GM19438 (cell line): ENCODE results near the gene OR1N1.
"Not testable (repeated sequence)": the region's sequence is repeated elsewhere in the genome, so short reads cannot be mapped to it uniquely, and the experiment has no call there.

ENCODE experiments used
- ATAC-seq: cut with Tn5 transposase; IDR thresholded peaks from one replicate; pipeline ENCODE4 v1.9.1; 2021; ENCODE audit warnings: low read depth; ENCODE audit not compliant: unreplicated experiment

OR1N1 gene, protein sequence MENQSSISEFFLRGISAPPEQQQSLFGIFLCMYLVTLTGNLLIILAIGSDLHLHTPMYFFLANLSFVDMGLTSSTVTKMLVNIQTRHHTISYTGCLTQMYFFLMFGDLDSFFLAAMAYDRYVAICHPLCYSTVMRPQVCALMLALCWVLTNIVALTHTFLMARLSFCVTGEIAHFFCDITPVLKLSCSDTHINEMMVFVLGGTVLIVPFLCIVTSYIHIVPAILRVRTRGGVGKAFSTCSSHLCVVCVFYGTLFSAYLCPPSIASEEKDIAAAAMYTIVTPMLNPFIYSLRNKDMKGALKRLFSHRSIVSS

GRCh38 chr9:122527193-122527592, at the start of gene OR1N1:
TSS of gene OR1N1 (minus strand) at chr9:122527293. CDS start at chr9:122527293, 0 bp downstream.
- ATAC-seq, result no peak

DNA sequence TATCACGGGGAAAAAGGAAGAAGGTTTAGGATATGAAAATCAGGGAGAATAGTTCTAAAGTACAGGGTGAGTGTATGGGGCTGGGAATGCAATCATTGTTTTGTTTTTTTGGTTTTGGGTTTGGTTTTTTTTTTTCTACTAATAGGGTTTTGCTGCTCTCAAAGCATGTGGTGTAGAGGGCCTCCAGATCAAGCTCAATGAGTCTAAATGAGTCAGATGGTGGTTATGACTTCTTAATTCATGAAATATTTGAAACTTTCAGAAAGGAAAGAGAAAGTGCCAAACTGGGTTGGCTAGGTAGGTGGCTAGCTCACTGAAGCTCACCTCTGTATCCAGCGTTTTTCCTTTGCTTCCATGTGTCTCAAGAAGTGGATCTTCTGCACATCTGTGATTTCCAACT, 45.4 kb upstream of the OR1N1 start:
- ATAC-seq, result no peak

- ATAC-seq, result no peak
These were observed 40.8 kb upstream of the OR1N1 start for GRCh38 chr9:122567901-122568300.

DNA sequence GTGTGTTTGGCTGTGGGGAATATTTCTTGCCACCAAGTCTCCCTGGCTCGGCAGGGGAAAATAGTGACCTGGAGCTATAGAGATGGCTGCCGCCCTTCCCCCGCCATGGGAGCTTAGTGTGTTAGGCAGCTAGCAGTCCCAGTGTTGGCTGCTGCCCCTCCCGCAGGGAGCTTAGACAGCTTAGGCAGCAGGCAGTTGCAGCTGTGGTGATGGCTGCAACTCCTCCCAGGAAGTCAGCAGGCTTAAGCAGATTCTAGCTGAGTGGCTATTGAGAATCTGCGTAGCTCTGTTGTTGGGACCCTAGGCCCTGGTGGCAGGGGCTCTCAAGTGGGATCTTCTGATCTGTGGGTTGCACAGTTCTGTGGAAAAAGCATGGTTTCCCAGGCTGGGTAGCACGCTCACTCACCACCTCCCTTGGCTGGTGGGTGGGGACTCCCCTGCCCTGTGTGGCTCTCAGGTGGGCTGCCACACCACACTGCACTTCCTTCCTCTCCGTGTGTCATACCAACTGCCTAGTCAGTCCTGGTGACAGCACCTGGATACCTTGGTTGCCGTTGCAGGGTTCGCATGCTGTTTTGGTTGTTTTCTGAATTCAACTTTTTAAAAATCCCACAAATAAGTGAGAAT, 35.2 kb upstream of the OR1N1 start:
- ATAC-seq, result no peak

GRCh38 chr9:122561446-122561845, 34.4 kb upstream of the OR1N1 start:
- ATAC-seq, result no peak

DNA sequence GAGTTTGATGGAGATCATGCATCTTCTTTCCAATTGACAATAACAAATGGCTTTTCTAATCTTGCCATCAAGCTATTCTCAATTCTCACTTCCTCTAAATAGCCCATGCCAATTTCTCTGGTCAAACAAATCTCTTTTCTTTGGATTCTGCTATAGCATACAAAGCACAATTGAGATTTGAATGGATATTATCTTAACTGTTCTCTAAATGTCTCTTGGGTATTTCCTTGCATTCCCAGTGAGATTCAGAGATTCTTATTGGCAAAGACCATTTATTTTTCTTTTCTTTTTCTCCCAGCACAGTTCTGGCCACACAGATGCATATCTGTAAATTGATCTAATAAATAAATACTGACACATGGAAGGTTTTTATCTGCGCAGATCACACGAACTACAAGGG, 25.7 kb upstream of the OR1N1 start, which contains the start of gene OR1N2:
Gene OR1N2, plus strand, starts transcription at position 301 of the 400 bp plus-strand sequence. CDS start 100 bp downstream, outside the sequence.
- ATAC-seq, result no peak

DNA sequence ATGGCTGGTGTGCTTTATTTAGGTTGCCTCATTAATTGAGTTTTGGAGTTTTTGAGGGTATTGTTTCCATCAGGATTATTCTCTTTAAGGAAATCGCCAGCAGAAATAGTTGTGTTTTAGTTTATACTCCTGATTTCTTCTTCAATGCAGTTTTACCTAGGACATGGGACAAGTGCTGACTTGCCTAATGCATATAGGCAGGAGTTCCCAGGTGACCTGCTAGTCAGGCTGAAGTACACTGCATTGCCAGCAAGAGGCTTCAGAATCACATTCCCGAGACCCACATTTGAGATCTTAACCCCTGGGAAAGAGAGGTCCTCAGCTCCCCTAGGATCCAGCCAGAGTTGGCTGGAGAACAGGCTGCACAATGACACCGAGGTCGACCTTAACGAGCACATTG, 24.3 kb upstream of the OR1N1 start:
- no peak for ATAC-seq

GRCh38 chr9:122546196-122546595, 19.1 kb upstream of the OR1N1 start:
- no peak for ATAC-seq

DNA sequence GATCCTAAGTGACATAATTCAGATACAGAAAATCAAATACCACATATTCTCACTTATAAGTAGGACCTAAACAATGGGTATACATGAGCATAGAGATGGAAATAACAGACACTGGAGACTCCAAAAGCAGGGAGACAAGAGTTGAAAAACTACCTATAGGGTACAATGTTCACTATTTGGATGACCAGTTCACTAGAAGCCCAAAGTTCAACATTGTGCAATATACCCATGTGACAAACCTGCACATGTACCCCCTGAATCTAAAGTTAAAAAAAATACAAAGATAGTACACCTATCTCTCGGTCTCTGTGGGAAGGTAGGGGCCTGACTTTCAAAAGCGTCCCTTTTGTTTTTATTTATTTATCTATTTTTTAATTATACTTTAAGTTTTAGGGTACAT, 11.7 kb upstream of the OR1N1 start:
- ATAC-seq, result no peak

DNA sequence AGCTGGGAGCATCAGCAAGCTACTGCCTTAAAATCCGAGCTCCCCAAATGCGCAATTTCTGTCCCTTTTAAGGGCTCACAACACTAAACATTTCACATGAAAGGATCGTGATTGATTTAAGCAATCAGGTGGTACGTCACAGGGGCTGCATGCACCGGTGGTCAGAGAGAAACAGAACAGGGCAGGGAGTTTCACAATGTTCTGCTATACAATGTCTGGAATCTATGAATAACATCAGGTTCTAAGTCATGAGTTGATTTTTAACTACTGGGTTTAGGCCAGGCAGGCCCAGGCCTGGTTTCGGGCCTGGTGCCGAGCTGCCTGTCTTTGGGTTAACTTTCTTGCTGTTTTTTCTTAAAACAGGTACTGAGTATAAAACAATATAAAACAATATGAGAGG, 10.0 kb upstream of the OR1N1 start:
- not testable (repeated sequence) for ATAC-seq

DNA sequence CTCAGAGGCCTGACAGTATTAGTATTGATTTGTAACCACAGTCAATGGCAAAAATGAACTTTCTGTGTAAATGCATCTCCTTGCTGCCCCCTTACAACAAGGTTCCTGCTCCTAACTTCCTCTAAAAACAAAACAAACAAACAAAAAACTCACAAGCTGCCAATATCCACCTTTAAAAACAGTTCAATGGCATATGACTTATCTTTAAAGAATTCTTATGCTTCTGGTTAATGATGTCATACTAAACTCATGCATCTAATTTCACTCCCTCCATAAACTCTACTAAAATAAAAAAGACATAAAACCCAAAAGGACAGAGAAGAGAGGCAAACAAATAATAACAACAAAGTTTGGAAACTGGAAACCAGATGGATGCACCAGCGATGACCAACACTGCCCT, 9.0 kb upstream of the OR1N1 start:
- ATAC-seq, result no peak

GRCh38 chr9:122531157-122531556, 4.1 kb upstream of the OR1N1 start:
- not testable (repeated sequence) for ATAC-seq

DNA sequence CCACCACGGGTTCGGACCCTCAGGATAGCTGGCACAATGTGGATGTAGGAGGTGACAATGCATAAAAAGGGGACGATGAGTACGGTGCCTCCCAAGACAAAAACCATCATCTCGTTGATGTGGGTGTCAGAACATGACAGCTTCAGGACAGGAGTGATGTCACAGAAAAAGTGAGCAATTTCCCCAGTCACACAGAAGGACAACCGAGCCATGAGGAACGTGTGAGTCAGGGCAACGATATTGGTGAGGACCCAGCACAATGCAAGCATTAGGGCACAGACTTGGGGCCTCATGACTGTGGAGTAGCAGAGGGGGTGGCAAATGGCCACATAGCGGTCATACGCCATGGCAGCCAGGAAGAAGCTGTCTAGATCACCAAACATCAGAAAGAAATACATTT, 491 bp downstream of the OR1N1 start:
- ATAC-seq, result no peak

DNA sequence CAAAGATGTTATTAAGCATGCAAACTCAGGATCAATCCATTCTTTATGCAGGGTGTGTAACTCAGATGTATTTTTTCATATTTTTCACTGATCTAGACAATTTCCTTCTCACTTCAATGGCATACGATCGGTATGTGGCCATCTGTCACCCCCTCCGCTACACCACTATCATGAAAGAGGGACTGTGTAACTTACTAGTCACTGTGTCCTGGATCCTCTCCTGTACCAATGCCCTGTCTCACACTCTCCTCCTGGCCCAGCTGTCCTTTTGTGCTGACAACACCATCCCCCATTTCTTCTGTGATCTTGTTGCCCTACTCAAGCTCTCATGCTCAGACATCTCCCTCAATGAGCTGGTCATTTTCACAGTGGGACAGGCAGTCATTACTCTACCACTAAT, 7.7 kb downstream of the OR1N1 start:
- no peak for ATAC-seq

- no peak for ATAC-seq
These were observed 8.3 kb downstream of the OR1N1 start, which contains the start of gene OR1J4 for GRCh38 chr9:122518841-122519240. TSS of gene OR1J4 (plus strand) at chr9:122519141. CDS start at chr9:122519141, 0 bp downstream.

- ATAC-seq, result no peak
These were observed 8.9 kb downstream of the OR1N1 start for GRCh38 chr9:122518226-122518625.

DNA sequence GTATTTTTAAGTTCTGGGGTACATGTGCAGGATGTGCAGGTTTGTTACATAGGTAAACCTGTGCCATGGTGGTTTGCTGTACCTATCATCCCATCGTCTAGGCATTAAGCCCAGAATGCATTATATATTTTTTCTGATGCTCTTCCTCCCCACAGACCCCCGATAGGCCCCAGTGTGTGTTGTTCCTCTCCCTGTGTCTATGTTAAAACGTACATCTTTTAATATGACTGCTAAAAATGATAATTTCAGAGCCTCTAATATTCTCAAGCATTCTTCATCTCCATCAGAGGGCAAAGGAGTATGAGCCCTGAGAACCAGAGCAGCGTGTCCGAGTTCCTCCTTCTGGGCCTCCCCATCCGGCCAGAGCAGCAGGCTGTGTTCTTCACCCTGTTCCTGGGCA, 16.6 kb downstream of the OR1N1 start, which contains the start of gene OR1J2:
Gene OR1J2, plus strand, starts transcription at position 301 of the 400 bp plus-strand sequence. Its CDS starts 0 bp downstream, at position 301.
- no peak for ATAC-seq

- ATAC-seq, result no peak
These were observed 20.1 kb downstream of the OR1N1 start for GRCh38 chr9:122506964-122507363.

GRCh38 chr9:122498883-122499288, 28.2 kb downstream of the OR1N1 start:
- ATAC-seq, result no peak

- ATAC-seq, result no peak
These were observed 48.0 kb downstream of the OR1N1 start for GRCh38 chr9:122479062-122479461.

GRCh38 chr9:122477826-122478225, 49.3 kb downstream of the OR1N1 start, which contains the start of gene OR1J1:
TSS of gene OR1J1 (minus strand) at chr9:122477926. CDS start at chr9:122477926, 0 bp downstream.
- ATAC-seq, result no peak

DNA sequence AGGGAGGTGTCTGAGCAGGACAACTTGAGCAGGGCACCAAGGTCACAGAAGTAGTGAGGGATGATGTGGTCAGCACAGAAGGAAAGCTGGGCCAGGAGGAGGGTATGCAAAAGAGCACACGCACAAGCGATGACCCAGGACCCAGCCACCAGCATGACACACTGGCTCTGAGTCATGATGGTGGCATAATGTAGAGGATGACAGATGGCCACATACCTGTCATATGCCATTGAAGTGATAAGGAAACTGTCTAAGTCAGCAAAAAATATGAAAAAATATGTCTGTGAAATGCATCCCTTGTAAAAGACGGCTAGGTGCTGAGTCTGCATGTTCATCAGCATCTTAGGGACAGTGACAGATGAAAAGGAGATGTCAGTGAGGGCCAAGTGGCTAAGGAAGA, 49.7 kb downstream of the OR1N1 start:
- no peak for ATAC-seq
